CD4-positive, alpha-beta T cell treated with Interleukin-1 beta for 1 hour (primary cell): Measurements from ENCODE around the gene ACOT11.

Experiments used
- DNase-seq, 2 donors: peaks; one replicate each; pipeline ENCODE4 v3.0.0-alpha.2; 2020 to 2022

The ACOT11 gene

DNA sequence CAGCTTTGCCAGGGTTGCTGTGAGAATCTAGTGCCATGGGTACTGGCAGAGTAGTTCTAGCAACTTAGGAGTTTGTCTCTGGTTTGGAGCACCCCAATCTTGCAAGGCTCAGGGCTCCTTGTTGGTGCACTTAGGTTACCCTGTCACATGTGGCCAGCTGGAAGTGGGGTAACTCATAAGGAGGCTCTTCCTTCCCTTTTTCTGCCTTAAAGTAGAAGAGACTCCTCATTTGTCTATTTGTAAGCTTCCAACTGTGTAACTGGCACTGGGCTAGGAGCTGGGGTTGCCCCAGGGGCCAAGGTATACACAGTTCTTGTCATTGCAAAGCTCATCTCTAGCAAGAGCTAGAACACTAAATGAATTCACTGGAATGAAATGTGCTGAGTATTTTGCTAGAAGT, 104.1 kb downstream of the ACOT11 start:
- DNase-seq, result no peak

DNA sequence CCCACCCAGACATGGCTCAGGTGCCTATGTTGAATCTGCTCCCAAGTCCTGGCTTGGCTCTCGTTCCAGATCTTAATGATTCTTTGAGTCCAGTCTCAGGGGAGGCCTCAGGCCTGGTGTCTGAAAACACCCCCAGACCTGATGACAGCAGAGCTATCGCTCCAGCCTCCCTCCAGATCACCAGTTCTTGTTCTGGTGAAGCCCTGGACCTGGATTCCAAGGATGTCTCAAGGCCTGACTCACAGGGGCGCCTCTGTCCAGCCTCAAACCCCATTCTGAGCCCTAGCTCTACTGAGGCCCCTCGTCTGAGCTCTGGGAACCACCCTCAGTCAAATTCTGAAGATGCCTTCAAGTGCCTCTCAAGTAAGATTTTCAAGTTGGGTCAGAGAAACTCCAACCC, 105.0 kb downstream of the ACOT11 start:
- no peak for DNase-seq

DNA sequence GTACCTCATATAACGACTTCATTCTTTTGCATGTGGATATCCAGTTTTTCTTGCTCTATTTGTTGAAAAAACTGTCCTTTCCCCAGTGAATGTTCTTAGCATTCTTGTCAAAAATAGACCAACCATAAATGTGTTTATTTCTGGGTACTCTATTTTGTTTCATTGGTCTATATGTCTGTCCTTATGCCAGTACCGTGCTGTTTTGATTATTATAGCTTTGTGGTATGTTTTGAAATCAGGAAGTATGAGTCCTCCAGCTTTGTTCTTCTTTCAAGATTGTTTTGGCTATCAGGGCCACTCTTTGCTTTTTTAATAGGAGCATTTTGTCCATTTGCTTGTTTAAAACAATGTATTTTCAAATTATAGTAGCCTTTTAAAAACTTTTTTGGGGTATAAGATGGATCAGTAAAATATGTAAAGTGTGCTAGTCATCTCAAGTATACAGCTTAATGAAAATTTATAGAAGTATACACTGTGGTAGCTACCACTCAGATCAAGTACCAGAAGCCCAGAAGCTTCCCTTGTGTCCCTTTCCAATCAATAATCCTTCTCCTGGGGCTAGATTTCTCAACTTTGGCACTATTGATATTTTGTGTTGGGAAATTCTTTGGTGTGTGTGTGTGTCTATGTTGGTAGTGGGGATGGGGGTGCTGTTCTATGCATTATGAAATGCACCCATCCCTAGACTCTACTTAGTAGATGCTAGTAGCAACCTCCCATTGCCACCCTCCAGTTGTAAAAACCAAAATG, 110.3 kb downstream of the ACOT11 start:
- DNase-seq, result no peak
